NCI-H1930 (cell line): ENCODE results near the gene AMPD2.
A peak's percentile ranks its signal among the peaks of the same experiment; 100 is the strongest.

Experiments used
- DNase-seq, 2 experiments: peaks; one replicate each; lab custom pipeline; 2025; lab: John Stamatoyannopoulos, UW

Gene AMPD2

DNA sequence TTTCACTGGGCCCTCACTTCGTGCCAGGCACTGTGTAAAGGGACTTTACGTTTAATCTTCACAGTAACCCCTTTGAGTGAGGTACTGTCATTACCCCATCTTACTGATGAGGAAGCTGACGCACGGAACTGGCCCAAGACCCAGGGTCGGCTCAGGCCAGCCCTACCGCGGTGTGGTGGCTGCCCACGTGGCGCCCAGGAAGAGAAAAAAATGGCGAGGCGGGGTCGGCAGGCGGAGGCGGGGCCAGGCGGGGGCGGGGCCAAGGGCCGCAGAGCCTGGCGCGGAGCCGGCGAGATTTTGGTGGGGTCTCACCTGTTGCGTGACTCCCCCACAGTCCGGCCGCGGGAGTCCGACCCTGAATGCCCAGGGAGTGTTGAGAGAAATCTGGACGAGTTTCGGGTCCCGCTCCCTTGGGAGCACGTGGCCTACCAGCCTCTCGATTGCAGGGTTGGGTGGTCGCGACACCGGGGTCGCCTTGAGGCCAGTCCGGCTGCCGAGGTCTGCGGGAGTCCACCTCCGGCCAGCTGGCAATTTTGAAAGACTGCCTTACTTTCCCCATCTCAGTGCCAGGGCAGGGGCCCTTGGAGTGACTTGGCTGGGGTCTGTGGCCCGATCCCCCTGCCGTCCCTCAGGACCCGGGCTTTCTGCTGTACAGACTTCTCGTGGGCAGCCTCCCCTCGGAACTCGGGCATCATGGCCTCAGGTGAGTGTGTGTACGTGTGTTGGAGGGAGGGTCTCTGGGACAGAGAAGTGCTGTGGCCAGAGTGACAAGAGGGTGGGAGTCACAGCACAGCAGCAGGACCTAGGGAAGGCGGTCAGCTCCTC lies at the start of gene AMPD2, which contains the start of gene GNAT2:
AMPD2 (plus strand) TSS at position 262 of the 825 bp plus-strand sequence. CDS start 1,339 bp downstream, outside the sequence.
GNAT2 (minus strand) TSS at position 41 of the 825 bp plus-strand sequence. CDS start 6,746 bp downstream, outside the sequence.
- DNase-seq, result peak; percentile 16 to 57

DNA sequence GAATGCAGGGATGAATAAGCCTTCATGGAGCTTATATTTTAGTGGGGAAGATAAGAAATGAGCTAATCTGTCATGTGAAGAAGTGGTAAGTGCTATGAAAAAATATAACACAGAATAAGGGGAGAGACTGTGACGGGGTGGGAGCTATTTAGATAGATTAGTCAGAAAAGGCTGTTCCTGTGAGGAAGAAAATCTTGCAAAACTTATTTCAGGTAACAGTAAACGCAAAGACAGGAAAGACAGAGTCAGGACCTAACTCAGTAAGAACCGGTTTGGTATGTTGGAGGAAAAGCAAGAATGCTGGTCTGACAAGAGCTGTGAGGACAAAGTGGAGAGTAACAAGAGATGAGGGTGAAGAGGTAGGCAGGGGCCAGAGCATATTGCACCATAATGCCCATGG lies 49.2 kb upstream of the AMPD2 start:
- DNase-seq, result no peak

DNA sequence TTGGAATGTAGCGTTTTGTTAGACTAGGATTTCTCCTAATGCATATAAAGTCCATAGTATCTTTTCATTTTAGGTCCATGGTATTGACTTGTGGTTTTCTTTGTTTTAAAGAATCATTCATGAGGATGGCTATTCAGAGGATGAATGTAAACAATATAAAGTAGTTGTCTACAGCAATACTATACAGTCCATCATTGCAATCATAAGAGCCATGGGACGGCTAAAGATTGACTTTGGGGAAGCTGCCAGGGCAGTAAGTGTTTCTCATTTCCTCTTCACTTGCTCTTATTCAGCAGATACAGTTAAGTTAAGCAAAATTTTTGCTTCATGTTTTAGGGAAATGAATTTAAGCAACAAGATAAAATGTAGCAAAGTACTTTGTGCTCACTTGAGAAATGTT lies 45.9 kb upstream of the AMPD2 start:
- DNase-seq, result no peak

DNA sequence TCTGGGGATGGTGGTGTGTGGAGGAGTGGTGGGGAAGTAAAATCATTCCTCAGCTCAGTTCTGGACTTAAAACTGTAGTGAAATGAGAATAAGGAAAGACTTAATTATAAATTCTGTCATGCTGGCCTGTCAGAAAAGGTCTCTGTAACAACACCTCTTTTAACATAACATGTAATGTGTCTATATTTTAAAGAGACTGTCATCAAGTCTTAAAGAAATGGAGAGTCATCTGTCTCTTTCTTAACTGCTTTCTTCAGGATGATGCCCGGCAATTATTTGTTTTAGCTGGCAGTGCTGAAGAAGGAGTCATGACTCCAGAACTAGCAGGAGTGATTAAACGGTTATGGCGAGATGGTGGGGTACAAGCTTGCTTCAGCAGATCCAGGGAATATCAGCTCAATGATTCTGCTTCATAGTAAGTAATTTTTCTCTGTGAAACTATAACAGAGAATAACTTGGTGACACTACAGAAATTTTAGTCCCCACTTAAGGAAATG lies 40.6 kb upstream of the AMPD2 start:
- DNase-seq, result no peak

DNA sequence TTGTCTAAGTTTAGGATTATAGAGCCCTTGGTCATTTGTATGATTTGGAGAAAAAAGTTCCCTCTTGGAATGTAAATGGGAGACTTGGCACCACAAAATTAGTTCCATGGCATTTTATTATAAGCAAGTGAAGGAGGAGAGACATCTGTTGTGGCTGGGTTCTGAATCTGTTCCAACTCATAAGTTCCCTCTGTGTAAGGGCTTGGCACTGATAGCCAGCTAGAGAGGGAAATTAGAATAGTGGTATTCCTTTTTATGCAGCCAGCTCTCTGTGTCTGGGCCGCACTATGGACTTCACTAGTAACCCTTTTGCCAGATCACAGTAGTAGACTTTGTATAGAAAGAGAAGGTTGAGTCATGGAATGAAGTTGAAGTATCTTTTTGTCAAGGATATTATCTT lies 40.1 kb upstream of the AMPD2 start:
- no peak for DNase-seq

DNA sequence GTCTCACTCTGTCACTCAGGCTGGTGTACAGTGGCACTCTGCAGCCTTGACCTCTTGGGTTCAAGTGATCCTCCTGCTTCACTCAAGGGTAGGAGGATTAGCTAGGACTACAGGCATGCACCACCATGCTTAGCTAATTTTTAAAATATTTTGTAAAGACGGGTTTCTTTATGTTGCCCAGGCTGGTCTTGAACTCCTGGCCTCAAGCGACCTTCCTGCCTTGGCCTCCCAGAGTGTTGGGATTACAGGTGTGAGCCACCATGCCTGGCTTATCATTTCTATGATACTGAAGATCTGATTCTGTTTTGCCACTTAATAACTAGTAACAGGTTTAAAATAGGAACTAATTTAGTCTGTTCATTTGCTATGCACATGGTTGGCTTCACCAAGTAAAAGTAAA lies 37.6 kb upstream of the AMPD2 start:
- DNase-seq, result no peak

DNA sequence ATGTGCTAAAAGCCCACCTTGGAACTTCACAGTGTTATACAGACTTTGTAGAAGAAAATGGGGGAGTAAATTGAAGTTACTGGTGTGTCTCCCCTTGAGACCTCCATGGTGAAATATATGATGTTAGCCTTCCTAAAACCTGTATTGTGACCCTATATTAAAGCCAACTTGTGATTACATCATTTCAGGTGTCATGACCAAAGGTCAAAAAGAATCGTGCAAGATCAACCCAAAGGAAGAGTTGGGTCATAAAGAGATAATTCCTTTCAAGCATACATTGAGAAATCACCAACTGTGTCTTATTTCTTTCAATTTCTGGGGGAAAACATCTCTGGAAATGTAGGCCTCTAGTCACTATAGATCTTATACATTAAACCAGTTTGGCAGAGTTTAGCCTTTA lies 34.9 kb upstream of the AMPD2 start:
- no peak for DNase-seq

DNA sequence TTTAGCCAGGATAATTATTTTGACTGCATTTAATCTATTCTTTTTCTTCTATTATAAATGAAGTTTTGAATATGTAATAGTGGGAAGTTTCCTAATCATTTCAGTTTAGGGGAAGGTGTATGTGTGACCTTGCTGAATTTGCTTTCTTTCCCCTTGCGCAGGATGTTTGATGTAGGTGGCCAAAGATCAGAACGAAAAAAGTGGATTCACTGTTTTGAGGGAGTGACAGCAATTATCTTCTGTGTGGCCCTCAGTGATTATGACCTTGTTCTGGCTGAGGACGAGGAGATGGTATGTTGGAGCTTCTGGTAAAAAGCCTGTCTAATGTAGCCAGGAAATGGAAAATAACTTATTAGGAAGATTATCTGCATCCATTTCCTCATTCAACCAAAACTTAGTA lies 33.6 kb upstream of the AMPD2 start:
- no peak for DNase-seq

DNA sequence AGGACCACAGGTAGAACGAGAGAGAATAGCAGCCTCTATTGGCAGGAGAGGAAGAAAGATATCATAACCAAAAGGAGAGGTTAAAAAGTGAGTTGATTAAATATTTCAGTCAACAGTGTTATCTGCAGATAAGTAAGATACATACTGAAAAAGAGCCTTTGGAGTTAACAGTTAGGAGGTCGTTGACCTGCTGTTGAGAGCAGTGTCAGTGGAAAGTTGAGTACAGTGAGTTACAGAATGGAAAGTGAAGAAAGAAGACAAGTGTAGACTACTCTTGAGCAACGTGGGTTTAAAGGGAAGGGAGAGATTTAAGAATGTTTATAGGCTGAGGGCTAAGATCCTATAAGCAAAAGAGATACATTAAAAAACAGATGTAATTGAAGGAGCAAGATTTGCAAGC lies 30.5 kb upstream of the AMPD2 start:
- DNase-seq, result no peak

DNA sequence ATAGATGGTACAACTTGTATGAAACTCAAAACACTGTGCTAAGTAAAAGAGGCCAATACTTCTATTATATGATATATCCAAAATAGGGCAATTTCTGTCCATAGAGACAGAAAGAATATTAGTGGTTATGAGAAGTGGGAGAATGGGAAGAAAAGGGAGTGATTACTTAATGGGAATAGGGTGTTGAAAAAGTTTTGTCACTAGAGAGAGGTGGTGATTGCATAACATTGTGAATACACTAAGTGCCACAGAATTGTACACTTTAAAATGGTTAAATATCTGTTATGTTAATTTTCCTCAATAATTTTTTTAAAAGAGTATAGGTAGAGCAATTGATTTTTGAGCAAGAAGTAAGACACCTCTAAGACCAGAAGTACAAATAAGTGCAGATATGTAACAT lies 30.0 kb upstream of the AMPD2 start:
- DNase-seq, result no peak

DNA sequence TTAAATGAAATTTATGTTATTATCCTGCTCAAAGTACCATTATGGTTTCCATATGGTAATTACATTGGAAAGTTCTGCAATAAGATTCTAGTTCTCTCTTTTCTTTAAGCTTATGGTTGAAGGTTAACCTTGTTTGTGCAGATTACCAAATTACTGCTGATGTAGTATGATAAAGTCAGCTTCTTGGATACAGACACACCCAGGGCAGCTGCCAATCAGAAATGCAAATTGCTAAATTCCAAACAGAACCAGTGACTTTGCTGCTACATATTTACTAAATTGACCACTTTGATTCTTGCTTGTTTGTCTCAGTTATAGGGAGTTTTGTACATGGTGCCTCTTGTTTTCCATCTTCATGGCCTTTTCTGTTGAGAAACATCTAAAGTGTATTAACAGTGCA lies 26.7 kb upstream of the AMPD2 start:
- DNase-seq, result no peak

DNA sequence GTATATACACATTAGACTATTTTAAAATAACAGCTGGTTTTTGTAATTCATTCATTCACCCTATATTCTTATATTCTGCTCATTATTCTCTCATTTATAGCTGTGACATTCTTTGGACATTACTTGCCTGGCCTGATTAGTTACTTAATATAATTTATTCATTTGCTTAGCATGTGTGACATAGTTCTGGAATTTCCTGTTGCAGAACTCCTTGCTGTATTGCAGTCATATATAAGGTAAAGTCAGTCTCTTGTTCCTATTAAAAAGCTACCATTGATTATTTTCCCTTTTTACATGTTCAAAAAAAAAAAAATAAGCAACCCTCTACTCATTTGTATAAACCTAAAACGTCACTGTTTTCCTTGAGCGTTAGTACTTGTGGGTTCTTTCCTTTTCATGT lies 24.1 kb upstream of the AMPD2 start:
- DNase-seq, result no peak

DNA sequence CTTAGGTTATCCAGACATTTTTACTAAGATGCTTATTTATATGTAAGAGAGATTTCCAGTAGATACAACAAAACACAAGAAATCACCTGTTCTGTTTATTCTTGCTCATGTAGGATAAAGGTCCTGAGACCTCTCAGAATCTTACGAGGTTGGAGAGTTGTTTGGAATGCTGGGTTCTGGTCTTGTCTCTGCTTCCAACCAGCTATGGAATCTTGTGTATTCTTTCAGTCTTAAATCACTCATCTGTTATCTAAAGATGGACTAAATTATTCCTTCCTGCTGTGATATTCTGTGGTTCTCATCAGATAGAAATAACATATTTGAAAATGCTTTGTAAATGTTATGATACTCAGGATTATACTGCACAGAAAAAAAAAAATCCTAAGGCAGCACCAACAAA lies 21.5 kb upstream of the AMPD2 start:
- DNase-seq, result no peak

DNA sequence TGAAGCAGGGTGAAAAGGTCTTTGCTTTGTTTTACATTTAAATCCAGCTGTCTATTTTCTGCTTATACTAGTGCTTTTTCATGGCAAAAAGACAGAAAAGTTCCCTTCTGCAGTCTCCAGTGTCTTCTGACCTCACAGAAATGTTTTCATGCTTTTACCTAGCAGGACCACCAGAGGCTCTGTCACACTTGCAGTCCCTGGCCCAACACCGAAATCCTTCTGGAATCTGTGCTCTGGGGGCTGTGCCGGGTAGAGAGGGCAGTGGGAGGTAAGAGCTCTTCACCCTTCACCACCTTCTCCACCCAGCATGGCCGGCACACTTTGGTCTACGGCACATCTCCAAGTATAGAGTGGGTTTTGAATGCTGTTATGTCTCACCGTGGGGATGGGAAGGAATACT lies 21.0 kb upstream of the AMPD2 start:
- DNase-seq, result no peak

DNA sequence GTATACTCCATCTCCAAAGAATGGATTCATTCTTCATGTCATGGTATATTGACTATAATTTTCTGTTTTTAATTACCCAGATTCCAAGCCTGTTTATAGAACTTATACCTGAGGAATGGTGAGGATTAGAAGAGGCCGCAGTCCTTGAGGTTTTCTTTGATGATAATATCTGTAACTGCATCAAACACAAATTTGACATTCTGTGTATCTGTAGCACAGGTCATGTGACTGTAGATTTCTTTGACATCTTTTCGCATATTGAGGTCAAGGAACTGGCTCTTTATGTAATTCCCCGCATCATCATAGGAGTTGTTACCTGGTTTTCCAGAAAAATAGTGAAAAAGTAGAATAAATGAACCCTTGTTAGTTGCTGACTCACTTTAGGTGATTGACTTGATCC lies 16.4 kb upstream of the AMPD2 start:
- DNase-seq, result no peak

DNA sequence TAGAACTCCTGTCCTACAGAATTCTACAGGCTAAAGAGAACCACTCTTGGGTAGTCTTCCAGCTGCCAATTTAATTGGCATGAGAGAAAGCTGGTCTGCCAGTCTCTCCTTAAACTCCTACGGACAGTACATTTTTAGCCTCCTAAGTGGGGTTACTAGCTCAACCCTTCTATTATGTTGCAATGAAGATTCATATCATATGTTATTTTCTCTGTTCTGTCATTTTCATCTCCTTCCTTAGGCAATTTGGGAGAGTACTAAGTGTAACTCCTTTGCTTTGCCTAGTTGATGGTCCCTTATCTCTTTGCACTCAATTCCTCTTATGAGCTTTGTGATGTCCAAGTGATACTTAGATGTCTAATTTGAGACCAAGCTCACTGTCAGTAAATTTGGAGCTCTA lies 14.3 kb upstream of the AMPD2 start:
- DNase-seq, result no peak

DNA sequence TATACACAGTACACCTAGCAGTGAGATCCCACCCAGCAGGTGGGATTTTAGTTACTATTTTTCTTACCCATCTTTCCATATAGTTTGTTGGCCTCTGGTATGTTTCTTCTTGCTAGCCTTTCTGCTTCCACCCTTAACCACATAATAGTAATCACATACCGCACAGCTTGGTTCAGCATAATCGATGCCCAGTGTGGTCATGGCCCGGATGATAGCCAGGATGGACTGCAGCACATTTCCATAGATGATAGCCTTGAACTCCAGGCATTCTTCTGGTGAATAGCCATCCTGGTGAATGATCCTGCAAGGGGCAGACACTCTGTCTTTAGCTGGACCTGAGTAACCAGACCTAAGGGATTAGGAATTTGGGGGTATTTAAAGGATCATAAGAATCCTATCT lies 9.8 kb upstream of the AMPD2 start:
- DNase-seq, result no peak

DNA sequence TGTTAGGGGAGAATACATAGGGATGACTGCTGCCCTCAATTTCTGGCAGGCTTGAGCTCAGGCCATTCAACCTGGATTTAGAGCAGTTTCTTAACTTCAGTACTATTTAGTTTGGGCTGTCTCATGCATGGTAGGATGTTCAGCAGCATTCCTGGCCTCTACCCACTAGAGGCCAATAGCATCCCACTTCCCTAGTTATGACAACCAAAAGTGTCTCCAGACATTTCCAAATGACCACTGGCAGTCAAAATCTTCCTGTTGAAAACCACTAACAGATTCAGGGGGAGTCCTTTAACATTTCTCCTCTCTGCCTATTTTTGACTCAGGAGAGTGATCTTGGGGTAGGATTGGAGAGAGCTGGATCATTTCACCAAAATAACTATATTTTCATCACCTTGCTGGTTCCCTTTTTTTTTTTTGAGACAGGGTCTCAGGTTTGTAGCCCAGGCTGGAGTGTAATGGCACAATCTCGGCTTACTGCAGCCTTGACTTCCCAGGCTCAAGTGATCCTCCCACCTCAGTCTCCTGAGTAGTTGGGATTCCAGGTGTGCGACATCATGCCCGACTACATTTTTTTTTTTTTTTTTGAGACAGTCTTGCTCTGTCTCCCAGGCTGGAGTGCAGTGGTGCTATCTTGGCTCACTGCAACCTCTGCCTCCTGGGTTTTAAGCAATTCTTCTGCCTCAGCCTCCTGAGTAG lies 8.9 kb upstream of the AMPD2 start:
- no peak for DNase-seq

DNA sequence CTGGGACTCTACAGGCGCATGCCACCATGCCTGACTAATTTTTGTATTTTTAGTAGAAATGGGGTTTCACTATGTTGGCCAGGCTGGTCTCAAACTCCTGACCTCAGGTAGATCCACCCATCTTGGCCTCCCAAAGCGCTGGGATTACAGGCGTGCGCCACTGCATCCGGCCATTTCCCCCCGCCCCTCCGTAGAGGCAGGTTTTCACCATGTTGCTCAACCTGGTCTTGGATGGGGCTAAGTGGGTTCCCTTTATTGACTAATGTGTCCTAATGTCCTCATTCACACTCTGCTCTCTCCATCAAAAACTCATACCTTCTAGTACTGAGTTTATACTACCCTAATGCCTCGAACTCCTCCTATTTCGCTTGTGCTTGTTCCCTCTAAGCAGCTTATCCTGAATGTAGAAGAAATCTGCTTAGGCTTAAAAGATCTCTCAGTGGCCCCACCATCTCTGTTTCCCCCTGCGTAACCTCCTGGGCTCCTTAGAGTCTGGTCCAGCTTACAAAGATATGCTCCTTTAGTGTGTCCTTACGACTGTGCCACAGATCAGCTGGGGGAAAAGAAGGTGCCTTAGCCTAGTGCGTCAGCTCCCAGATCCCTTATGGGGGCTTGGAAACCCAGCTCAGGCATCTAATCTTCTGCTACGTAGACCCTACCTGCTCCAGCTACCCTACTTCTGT lies 8.2 kb upstream of the AMPD2 start:
- no peak for DNase-seq

DNA sequence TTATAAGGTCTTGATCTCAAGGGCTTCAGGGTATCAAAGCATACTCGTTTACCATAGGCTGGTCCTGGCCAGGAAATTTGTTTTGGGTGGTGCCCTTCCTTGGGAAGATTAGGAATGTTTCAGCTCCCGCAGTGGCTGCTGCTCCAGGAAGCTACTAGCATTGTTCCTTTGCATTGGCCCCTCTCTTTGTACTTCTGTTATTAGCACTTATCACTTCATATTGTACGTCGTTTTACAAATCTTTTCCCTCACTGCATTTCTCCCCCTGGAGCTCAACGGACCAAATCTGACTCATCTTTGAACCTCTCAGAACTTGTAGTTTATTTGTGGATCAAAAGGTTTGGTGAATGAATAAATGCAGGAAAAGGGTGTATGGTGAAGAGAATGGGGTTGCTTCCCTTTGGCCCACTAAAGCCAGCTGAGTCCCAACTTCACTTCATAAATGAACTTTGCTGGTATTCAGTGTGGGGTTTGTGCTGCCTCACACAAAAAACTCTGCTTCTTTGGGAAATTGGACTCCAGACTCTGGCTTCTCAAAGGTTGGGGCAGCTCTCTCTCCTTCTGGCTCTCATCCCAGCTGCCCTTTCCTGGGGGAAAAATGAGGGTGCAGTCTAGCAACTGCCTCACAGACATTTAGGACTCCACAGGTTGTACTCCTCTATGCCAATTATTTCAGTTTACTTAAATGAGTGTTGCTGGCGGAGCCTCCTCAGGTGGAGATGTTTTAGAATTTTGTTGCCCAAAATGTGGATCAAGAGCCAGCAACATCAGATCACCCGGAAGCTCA lies 6.1 kb upstream of the AMPD2 start:
- no peak for DNase-seq

DNA sequence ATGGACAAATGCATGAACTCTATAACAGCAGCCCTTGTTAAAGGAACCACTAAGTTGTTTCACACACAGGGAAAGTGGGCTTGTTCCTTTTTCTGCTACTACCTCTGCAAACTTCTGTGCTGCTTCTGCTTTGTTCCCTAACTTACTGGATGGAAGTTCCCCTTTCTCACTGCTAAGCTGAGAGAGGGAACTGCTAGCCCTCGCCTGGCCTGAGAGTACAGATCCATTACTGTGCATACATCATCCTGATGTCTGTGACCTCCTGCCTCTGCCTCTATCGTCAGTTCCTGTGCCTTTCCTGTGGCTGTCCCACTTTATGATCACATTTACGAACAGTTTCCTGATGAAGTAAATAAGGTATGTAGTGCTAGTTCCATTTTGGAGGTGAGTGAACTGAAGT lies 3.8 kb upstream of the AMPD2 start:
- DNase-seq, result no peak

DNA sequence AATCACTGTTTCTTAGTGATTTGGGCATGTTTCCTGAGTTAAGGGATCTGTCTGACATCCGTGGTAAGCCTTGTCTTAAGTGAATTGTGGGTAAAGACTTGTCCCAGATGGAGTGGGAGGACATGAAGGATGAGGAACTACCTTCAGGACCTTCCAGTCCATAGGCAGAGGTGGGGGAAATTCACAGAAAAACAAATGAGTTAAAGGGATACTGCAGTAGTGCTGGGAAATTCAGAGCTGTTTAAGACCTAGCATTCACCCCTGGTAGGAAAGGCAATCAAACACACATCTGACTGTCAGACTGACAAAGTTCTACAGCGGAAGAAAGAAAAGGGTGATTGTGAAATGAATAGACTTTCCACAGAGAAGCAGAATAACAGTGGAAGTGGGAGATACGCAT lies 3.2 kb upstream of the AMPD2 start:
- DNase-seq, result no peak
